ENCODE measurements around the gene PKD2.
"Not testable (repeated sequence)": the region's sequence is repeated elsewhere in the genome, so short reads cannot be mapped to it uniquely, and the experiment has no call there.

The PKD2 gene

DNA sequence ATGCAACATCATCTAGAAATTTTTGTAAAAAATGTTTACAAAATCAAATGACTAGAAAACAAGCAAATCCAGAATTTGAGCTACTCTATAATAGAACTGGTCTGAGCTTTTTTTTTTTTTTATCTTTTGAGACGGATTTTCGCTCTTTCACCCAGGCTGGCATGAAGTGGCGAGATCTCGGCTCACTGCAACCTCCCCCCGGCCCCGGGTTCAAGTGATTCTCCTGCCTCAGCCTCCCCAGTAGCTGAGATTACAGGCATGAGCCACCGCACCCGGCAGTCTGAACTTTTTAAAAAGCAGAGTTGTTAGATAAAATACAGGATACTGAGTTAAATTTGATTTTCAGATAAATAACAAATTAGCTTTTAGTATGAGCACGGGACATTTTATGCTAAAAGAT lies 20.9 kb upstream of the PKD2 start:
- no peak for DNase-seq (ENCODE audit: low read depth in 3 of 3)

DNA sequence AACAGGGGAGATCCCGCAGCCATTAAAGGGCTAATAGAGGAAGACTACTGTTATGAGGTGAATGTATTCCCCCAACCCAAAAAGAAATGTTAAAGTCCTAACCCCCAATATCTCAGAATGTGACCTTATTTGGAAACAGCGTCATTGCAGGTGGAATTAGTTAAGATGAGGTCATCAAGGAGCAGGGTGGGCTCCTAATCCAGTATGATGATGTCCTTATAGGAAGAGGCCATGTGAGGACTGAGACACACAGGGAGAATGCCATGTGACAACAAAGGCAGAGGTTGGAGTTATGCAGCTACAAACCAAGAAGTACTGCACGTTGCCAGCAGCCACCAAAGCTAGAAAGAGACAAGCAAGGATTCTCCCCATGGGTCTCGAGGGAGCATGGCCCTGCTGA lies 17.7 kb upstream of the PKD2 start:
- DNase-seq (ENCODE audit: low read depth in 3 of 3), result no peak

DNA sequence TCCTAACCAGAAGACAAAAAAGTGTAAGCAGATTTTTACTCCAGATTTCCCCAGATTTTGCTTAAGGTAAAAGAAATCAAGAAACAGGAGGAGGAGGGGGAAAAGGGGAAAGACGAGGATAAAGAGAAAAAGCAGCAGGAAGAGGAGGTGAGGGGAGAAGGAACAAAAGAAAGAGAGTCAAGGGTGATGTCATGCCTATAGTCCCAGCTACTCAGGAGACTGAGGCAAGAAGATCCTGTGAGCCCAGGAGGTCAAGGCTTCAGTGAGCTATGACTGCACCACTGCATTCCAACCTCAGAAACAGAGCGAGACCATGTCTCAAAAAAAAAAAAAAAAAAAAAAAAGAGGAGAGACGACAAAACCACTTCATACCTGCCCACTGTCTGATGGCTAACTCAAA lies 12.0 kb upstream of the PKD2 start:
- DNase-seq (ENCODE audit: low read depth in 3 of 3), result no peak

DNA sequence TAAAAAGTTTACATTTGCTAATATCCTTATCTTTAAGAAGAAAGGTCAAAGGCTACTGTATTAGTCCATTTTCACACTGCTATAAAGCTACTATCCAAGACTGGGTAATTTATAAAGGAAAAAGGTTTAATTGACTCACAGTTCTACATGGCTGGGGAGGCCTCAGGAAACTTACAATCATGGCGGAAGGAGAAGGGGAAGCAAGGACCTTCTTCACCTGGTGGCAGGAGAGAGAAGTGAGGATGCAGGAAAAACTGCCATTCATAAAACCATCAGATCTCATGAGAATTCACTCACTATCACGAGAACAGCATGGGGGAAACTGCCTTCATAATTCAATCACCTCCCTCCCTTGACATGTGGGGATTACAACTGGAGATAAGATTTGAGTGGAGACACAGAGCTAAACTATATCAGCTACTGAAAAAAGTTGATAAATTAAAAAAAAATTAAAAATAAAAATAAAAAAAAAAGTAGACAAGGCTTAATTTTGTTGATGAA lies 8.2 kb upstream of the PKD2 start:
- DNase-seq (ENCODE audit: low read depth in 3 of 3), result not testable (repeated sequence)

DNA sequence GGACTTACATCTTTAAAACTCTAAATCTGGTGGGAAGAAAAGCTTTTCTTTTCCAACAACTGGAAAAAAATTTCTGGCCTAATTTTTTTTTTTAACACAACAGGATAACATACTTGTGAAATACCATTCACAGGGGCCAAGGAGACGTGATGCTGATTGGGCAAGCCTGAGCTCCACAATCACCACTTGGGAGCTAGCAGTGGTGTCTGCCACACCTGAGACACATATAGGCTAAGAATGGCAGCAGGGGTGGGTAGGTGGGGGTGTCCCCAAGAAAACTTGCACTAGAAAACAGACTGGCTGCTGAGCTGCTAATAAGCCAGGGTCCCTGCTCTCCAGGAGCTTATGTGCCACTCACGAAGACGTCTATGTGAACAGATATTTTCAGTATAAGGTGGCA lies 5.6 kb upstream of the PKD2 start:
- DNase-seq (ENCODE audit: low read depth in 3 of 3), result no peak

DNA sequence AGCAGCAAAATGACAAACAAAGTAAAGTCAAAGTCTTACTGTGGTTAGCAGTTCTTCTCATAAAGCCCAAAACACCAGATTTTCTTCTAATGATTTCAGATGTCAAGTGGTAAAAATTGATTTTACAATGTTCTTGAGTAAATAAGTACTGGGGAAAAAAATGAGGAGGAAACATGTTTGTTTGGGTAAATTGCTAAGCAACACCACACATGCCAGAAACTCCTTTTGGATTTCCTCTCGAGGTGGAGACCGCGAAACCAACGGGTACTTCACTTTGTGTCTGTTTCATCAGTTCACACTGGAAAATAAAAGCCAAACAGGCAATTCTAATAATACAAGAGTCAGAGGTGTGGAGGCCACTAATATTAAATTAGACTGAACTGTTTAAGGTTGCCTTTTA lies 4.6 kb upstream of the PKD2 start:
- DNase-seq (ENCODE audit: low read depth in 3 of 3), result no peak

DNA sequence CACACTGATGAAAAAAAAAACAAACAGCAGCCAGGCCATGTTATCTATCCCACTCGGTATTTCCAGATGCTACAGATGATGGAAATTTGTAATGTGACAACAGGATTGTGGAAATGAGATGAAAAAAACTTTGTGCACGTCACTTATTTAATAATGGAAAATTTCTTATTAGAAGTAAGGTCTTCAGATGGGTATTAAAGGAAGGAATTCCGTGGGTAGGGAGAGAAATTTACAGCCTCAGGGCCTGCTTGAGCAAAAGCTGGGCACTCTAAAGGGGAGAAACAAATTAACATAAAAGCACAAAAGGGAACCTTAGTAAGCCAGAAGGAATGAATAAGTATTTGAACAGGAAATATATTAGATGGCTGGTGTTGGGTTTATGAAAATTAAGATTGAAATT lies 4.2 kb upstream of the PKD2 start:
- no peak for DNase-seq (ENCODE audit: low read depth in 3 of 3)

DNA sequence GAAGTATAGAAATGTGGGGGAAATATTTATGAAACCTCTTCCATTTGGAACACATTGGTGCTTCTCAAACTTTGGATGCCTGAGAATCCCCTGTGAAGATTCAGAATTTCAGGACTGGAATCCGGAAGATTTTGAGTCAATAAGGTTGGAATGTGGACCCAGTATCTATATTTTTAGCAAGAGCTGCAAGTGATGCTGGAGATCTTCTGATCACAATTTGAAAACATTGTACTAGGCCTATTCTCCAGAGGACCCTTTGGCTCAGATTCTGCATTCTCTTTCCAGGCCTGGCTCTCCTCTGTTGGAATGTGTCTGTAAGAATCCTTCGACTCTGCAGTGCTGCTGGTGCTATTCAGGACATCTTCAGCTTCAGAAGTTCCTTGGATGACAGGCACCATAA lies 2.4 kb upstream of the PKD2 start:
- no peak for DNase-seq (ENCODE audit: low read depth in 3 of 3)

DNA sequence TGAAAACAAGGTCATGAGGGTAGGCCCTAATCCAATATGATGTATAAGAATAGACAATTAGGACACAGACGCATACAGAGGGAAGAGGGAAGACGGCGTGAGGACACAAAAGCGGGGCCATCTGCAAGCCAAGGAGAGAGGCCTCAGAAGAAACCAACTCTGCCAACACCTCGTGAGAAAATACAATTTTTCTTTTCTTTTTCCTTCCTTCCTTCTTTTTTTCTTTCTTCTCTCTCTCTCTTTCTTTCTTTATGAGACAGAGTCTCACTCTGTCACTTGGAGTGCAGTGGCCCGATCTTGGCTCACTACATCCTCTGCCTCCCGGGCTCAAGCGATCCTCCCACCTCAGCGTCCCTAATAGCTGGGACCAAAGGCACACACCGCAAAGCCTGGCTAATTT lies 1.5 kb upstream of the PKD2 start:
- DNase-seq (ENCODE audit: low read depth in 3 of 3), result no peak

DNA sequence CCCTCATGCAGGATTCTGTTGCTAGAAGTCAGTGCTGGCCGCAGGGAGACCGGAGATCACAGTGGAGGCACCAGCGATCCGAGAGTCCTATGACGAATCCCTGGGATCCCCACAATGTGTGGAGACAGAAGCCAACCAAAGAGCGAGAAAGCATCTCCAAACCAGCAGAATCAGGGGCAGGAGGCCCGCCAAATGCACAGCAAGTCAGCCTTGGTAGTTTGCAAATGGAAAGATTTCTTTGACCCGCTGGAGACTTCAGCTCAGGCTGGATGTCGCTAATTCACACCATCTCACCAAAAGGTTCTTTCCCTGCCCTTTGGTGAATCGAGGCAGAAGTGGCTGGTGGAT lies 505 bp upstream of the PKD2 start:
- DNase-seq (ENCODE audit: low read depth in 3 of 3), result no peak

DNA sequence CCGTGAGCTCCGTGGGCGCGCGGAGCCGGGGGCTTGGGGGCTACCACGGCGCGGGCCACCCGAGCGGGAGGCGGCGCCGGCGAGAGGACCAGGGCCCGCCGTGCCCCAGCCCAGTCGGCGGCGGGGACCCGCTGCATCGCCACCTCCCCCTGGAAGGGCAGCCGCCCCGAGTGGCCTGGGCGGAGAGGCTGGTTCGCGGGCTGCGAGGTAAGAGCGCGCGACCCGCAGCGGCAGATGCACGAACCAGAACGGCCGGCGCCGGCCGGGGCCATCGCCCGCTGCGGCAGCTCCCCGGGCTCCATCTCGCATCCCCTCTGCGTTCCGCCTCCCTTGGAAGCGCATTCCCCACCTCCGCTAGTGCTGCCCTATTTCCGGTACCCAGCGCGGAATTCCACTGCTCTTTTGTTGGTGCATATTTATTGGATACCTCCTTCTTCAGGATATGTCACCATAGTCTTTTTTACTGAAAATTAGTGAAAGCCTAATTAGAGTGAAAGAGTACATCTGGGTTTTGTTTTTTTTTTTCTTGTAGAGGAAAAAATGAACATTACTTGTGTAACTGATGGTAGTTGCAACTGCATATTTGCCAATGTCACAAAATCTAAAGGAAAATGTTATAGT lies 797 bp downstream of the PKD2 start:
- DNase-seq (ENCODE audit: low read depth in 3 of 3), result peak in 1 of 3 donors; percentile 8

DNA sequence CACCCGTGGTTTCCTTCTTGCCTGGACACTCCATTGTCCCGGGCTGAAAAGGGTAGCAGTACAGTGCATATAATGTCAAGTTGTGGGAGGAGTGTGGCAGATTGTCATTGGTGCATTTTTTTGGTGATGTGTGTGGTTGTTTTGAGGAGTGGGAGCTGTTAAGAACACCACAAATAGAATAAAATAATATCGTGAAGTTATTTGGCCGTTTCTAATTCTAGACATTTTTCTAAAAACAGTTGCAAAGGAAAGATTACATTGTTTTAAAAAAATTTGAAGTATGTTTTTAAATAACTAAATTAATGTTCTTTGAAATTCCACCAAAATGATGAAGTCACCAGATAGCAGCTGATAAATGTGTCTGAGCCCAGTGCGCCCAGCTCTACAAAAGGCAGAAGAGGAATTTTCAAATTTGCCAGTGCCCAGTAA lies 1.3 kb downstream of the PKD2 start:
- DNase-seq (ENCODE audit: low read depth in 3 of 3), result no peak

DNA sequence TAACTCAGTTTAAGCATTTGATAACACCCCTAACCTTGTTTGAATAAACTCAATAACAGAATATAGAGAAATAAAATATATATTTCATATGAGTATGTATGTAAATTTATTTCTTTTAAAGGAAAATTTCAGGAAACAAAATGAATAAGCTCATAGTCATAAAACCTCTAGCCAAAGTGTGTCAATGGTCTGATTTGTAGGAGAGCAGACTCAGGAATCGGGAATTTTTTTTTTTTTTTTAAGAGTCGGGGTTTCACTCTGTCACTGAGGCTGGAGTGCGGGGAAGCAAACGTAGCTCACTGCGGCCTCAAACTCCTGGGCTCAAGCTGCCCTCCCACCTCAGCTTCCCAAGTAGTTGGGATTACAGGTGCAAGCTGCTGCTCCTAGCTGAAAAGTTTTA lies 2.4 kb downstream of the PKD2 start:
- DNase-seq (ENCODE audit: low read depth in 3 of 3), result no peak

DNA sequence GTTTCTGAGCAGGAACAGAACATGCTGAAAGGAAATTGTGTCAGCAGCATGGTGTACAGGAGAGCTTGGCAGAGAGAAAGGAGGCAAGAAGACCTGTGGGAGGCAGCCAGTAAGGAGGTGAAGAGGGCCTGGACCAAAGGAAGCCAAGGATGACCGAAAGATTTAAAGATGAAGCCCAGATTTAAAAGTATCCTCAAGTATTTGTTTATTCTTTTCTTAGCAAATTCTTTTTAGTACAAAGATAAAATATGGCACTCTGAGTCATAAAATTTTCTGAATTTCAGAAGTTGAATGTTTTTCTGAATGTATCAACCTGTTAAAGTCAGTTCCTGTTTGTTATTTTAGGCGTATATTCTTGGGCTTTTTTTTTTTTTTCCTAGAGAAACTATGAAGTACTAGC lies 3.5 kb downstream of the PKD2 start:
- no peak for DNase-seq (ENCODE audit: low read depth in 3 of 3)

DNA sequence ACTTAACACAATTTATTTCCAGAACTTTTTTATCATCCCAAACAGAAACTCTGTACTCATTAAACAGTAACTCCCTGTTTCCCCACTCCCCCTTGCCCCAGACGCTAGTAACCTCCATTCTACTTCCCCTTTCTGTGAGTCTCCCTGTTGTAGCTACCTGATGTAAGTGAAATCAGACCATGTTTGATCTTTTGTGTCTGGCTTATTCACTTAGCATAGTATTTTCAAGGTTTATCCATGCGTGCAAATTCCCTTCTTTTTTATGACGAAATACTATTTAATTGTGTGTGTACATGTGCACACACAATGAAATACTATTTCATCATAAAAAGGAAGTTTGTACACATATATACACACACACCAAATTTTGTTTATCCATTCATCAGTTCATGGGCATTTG lies 5.2 kb downstream of the PKD2 start:
- DNase-seq (ENCODE audit: low read depth in 3 of 3), result no peak

DNA sequence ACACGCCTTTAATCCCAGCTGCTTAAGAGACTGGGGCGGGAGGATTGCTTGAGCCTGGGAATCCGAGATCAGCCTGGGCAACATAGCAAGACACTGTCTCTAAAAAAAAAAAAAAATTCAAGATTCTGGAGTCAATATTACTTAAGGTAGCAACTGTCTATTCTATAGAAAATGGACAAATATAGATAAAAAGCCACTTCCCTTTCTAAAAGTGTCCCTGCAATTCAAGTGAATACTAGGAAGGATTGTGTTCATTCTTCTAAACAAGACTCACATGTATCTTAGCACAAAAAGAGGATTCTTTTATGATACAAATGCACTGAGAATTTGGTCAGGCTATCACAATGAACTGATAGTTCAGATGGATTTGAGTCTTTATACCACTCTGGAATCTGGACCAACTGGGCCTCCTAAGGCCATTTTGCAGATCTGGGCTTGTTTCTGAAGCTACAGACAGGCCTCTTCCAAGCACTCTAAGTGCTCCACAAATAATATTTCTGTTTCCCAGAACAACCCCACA lies 7.0 kb downstream of the PKD2 start:
- DNase-seq (ENCODE audit: low read depth in 3 of 3), result no peak

DNA sequence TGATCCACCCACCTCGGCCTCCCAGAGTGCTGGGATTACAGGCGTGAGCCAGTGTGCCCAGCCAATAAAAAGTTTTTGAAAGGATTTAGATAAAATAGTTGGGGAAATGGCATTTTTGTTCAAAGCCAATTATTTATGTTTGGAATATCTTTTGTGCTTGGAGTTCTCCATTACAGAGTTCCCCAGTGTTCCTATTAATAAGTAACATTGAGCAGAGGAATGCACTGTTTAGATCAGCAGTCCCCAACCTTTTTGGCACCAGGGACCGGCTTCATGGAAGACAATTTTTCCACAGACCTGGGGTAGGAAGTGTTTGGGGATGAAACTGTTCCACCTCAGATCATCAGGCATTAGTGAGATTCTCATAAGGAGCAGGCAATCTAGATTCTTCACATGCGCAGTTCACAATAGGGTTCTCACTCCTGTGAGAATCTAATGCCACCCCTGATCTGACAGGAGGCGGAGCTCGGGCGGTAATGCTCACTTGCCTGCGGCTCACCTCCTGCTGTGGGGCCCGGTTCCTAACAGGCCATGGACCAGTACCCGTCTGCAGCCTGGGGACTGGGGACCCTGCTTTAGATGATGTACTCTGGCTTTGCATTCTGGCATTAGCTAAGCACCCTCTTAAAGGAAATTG lies 8.3 kb downstream of the PKD2 start:
- DNase-seq (ENCODE audit: low read depth in 3 of 3), result no peak

DNA sequence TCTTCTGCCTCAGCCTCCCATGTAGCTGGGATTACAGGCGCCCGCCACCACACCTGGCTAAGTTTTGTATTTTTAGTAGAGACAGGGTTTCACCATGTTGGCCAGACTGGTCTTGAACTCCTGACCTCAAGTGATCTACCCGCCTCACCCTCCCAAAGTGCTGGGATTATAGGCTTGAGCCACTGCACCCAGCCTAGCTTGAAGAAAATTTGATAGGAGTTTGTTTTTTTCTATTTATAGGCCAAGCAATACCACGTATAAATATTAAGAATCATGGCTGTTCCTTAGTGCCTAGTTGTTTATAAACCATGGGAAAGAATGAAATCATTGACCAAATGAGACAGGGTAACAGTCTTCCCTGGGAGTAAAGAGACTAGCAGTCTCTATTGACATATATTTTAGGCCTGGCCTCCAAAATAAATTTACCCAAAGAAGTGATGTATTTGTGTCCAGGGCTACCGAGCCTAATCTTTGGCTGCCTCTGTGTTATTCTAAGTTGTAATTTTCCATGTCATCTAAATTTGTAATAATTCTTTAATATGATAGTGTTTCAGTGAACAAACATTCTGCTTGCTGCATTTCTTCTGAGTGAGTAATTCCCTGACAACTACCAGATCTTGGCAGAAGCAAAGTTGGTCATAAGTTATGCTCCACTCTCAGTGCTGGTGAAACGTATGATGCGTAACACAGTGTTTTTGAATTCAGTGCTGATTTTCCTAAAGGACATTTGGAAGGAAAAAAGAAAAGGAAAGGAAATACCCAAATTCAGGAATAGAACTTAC lies 10.3 kb downstream of the PKD2 start:
- DNase-seq (ENCODE audit: low read depth in 3 of 3), result no peak

DNA sequence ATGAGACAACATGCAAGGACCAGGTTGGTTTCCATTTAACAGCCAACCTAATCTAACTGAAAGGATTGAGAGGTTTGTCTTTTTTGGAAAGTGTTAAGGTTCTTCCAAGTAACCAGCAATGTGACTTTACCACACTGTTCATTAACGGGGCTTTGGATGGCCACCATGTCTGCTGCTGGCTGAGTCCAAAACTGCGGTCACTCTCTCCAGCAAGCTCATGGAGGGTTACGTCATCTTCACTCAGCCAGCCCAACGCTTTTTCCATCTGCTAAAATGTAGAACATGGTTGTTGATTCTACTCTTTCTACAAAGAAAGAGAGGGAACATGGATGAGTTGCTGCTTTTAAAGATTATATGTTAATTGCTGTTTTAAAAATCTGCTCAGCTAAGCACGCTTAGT lies 11.0 kb downstream of the PKD2 start:
- no peak for DNase-seq (ENCODE audit: low read depth in 3 of 3)

DNA sequence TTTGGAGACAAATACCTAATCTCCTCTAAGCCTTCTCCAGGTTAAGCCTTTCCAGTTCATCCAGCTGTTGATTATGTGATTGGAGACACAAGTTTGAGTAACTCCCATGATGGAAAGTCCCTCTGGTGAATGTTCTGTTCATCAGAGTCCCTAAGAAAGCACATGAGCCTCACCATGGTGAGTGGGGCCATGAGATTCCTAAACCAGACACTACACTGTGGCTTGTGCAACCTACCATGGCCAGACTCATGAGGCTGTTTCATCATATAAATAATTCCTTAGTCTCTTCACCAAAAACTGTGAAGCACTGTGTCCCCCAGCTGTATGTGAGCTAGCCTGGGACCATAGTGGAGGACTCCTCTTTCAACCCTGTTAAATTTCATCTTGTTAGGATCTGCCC lies 14.4 kb downstream of the PKD2 start:
- DNase-seq (ENCODE audit: low read depth in 3 of 3), result no peak

DNA sequence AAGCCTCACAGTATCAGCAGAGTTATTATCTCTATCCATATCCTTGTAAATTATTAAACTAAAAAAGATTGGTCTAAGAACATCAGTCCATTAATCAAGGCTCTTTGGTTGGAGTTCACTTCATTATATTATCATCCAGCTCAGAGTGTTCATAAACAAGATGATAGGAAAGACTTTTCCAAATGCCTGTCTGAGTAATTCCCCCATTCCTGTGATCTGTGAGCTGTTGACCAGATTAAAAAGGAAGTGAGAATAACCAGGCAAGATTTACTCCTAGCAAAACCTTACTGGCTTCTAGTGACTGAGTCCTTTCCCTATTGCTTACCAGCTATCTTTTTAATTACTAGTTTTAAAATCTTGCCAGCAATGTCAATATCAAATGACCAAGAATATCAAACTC lies 14.9 kb downstream of the PKD2 start:
- no peak for DNase-seq (ENCODE audit: low read depth in 3 of 3)

DNA sequence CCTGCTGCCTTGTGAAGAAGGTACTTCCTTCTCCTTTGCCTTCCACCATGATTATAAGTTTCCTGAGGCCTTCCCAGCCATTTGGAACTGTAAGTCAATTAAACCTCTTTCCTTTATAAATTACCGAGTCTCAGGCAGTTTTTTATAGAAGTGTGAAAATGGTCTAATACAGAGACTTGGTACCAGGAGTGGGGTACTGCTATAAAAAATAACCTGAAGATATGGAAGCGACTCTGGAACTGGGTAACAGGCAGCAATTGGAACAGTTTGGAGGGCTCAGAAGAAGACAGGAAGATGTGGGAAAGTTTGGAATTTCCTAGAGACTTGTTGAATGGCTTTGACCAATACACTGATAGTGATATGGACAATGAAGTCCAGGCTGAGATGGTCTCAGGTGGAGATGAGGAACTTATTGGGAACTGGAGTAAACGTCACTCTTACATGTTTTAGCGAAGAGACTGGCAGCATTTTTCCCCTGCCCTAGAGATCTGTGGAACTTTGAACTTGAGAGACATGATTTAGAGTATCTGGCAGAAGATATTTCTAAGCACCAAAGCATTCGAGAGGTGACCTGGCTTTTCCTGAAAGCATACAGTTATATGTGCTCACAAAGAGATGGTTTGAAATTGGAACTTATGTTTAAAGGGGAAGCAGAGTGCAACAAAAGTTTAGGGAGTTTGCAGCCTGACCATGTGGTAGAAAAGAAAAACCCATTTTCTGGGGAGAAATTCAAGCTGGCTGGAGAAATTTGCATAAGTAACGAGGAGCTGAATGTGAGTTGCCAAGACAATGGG lies 18.6 kb downstream of the PKD2 start:
- not testable (repeated sequence) for DNase-seq (ENCODE audit: low read depth in 3 of 3)

Data from stimulated activated CD4-positive, alpha-beta T cell treated with anti-CD3 and anti-CD28 coated beads, TNF-alpha, amount 100 ng/mL, for 48 hours (primary cell).